H1 (cell line): ENCODE results near the gene POLR2L. TPM values are rescaled to one million over a fixed set of nuclear protein-coding genes. Genes with fewer than 3 reads are reported as not detected.

Source experiments
- CTCF ChIA-PET: fragments of 300-600 bp; sonication (Branson Sonifier 250); formaldehyde crosslinking; loops from one replicate; lab custom pipeline; 2021; ENCODE audit not compliant: partially characterized antibody; lab: Charles Lee
- POLR2A ChIA-PET: fragments of 300-600 bp; sonication (Branson Sonifier 250); formaldehyde crosslinking; loops from one replicate; lab custom pipeline; 2021; ENCODE audit warnings: inconsistent platforms; ENCODE audit not compliant: partially characterized antibody; lab: Charles Lee
- DNase-seq, 2 experiments: peaks; one replicate each; pipeline versions ENCODE4 v3.0.0 to v3.0.0-alpha.2; 2010 to 2022; ENCODE audit warnings: low spot score in 2 of 2, low read depth in 1 of 2, mixed read lengths in 1 of 2
- FAIRE-seq: peaks from 2 replicates; lab custom pipeline; 2011; peaks lifted over from hg19 to GRCh38; lab: Jason Lieb, UNC
- H2AFZ ChIP-seq: 2 replicates; pipeline ENCODE4 v1.8.1; 2012; ENCODE audit warnings: low read length, inconsistent platforms
- H2AK5ac ChIP-seq: 2 replicates; pipeline ENCODE4 v1.6.1; 2013; ENCODE audit warnings: low read depth, low read length
- H2BK120ac ChIP-seq: replicated peaks from 2 replicates; pipeline ENCODE3; 2013; ENCODE audit warnings: low read depth, low read length, inconsistent platforms
- H2BK12ac ChIP-seq: 2 replicates; pipeline ENCODE4 v1.6.1; 2013; ENCODE audit warnings: low read depth, low read length
- H2BK15ac ChIP-seq: 2 replicates; pipeline ENCODE4 v1.6.1; 2013; ENCODE audit warnings: low read length
- H2BK20ac ChIP-seq: 2 replicates; pipeline ENCODE4 v1.6.1; 2013; ENCODE audit warnings: low read length
- H2BK5ac ChIP-seq: 2 replicates; pipeline ENCODE4 v1.6.1; 2013; ENCODE audit warnings: low read depth, low read length
- H3K14ac ChIP-seq: 2 replicates; pipeline ENCODE4 v1.6.1; 2013; ENCODE audit warnings: inconsistent platforms; ENCODE audit not compliant: insufficient read length
- H3K18ac ChIP-seq: 2 replicates; pipeline ENCODE4 v1.6.1; 2013; ENCODE audit warnings: low read length; ENCODE audit errors: extremely low read depth
- H3K23ac ChIP-seq: 2 replicates; pipeline ENCODE4 v1.6.1; 2013; ENCODE audit warnings: inconsistent platforms; ENCODE audit not compliant: insufficient read length
- H3K23me2 ChIP-seq: 2 replicates; pipeline ENCODE4 v1.6.1; 2013; ENCODE audit warnings: low read depth, low read length
- H3K27ac ChIP-seq: 2 replicates; pipeline ENCODE4 v1.6.1; 2011; ENCODE audit warnings: low read depth, low read length, inconsistent platforms
- H3K27me3 ChIP-seq, 4 experiments: replicated peaks in 1 of 4; 1 replicate in 1 of 4; 2 replicates in 3 of 4; pipeline versions ENCODE4 v1.6.1 to v1.8.1; 2011 to 2013; ENCODE audit warnings: low read length in 3 of 4, mild to moderate bottlenecking in 3 of 4, inconsistent platforms in 2 of 4, mixed read lengths in 2 of 4, moderate library complexity in 1 of 4; ENCODE audit not compliant: control insufficient read depth in 3 of 4, insufficient read depth in 3 of 4; ENCODE audit errors: extremely low read depth in 1 of 4
- H3K36me3 ChIP-seq, 4 experiments: 2 replicates each; pipeline versions ENCODE4 v1.6.1 to v1.8.1; 2011 to 2013; ENCODE audit warnings: mild to moderate bottlenecking in 4 of 4, low read length in 3 of 4, moderate library complexity in 2 of 4, control low read depth in 1 of 4, inconsistent platforms in 1 of 4; ENCODE audit not compliant: insufficient read depth in 4 of 4, control insufficient read depth in 2 of 4
- H3K4ac ChIP-seq: replicated peaks from 2 replicates; pipeline ENCODE3; 2013; ENCODE audit warnings: low read length, low read depth, mixed read lengths, inconsistent platforms; ENCODE audit not compliant: insufficient read length
- H3K4me1 ChIP-seq, 4 experiments: replicated peaks in 1 of 4; 1 replicate in 1 of 4; 2 replicates in 3 of 4; pipeline versions ENCODE4 v1.6.1 to v1.8.1; 2011 to 2013; ENCODE audit warnings: low read length in 3 of 4, inconsistent platforms in 2 of 4, mixed read lengths in 1 of 4; ENCODE audit not compliant: insufficient read depth in 4 of 4, control insufficient read depth in 3 of 4
- H3K4me2 ChIP-seq, 2 experiments: 2 replicates each; pipeline versions ENCODE4 v1.6.1 to v1.8.1; 2011 to 2013; ENCODE audit warnings: low read depth in 2 of 2, low read length in 2 of 2, control low read depth in 1 of 2, inconsistent platforms in 1 of 2, mild to moderate bottlenecking in 1 of 2; ENCODE audit not compliant: insufficient read depth in 1 of 2
- H3K4me3 ChIP-seq, 4 experiments: fragments of 200-600, 300-600 bp in 1 of 4; sonication (generic), shearing (Covaris generic), sonication (Bioruptor Twin) in 1 of 4; 2 replicates each; pipeline versions ENCODE4 v1.5.1 to v1.8.1; 2011 to 2016; ENCODE audit warnings: low read length in 4 of 4, low read depth in 3 of 4, control low read depth in 2 of 4, inconsistent platforms in 2 of 4, mild to moderate bottlenecking in 2 of 4, mixed read lengths in 1 of 4, moderate library complexity in 1 of 4; ENCODE audit not compliant: insufficient read depth in 2 of 4; ENCODE audit errors: extremely low read depth in 1 of 4
- H3K56ac ChIP-seq: replicated peaks from 2 replicates; pipeline ENCODE3; 2013; ENCODE audit warnings: low read depth, mild to moderate bottlenecking, mixed read lengths, low read length, inconsistent platforms; ENCODE audit not compliant: insufficient read length
- H3K79me1 ChIP-seq: 2 replicates; pipeline ENCODE4 v1.6.1; 2013; ENCODE audit warnings: low read depth, low read length, control low read depth
- H3K79me2 ChIP-seq, 2 experiments: 2 replicates each; pipeline versions ENCODE4 v1.6.1 to v1.8.1; 2012 to 2013; ENCODE audit warnings: low read length in 2 of 2, mild to moderate bottlenecking in 2 of 2, inconsistent platforms in 1 of 2; ENCODE audit not compliant: insufficient read depth in 2 of 2, control insufficient read depth in 1 of 2
- H3K9ac ChIP-seq, 4 experiments: replicated peaks in 1 of 4; 1 replicate in 1 of 4; 2 replicates in 3 of 4; pipeline versions ENCODE4 v1.6.1 to v1.8.1; 2011 to 2013; ENCODE audit warnings: low read depth in 3 of 4, low read length in 3 of 4, control low read depth in 2 of 4, mild to moderate bottlenecking in 2 of 4, moderate library complexity in 2 of 4, inconsistent platforms in 1 of 4; ENCODE audit errors: extremely low read depth in 1 of 4
- H3K9me3 ChIP-seq, 2 experiments: 2 replicates each; pipeline versions ENCODE4 v1.6.1 to v1.8.1; 2012 to 2013; ENCODE audit warnings: mild to moderate bottlenecking in 2 of 2, moderate library complexity in 2 of 2, control low read depth in 1 of 2, inconsistent platforms in 1 of 2, low read depth in 1 of 2, low read length in 1 of 2, mixed read lengths in 1 of 2; ENCODE audit not compliant: insufficient read depth in 2 of 2
- H4K20me1 ChIP-seq, 2 experiments: replicated peaks in 1 of 2; 2 replicates each; pipeline versions ENCODE3 to v1.8.1; 2011 to 2013; ENCODE audit warnings: inconsistent platforms in 2 of 2, low read length in 2 of 2, mild to moderate bottlenecking in 1 of 2; ENCODE audit not compliant: insufficient read depth in 2 of 2, control insufficient read depth in 1 of 2
- H4K5ac ChIP-seq: 2 replicates; pipeline ENCODE4 v1.6.1; 2013; ENCODE audit warnings: low read length, low read depth, mixed read lengths, inconsistent platforms; ENCODE audit not compliant: insufficient read length
- H4K8ac ChIP-seq: 2 replicates; pipeline ENCODE4 v1.8.0; 2013; ENCODE audit warnings: mild to moderate bottlenecking, moderate library complexity, low read length, inconsistent platforms; ENCODE audit not compliant: insufficient read depth; ENCODE audit errors: extremely low read depth
- H4K91ac ChIP-seq: replicated peaks from 2 replicates; pipeline ENCODE3; 2013; ENCODE audit warnings: low read length, mixed read lengths, inconsistent platforms; ENCODE audit not compliant: insufficient read length
- JUN ChIP-seq: IDR thresholded peaks from 2 replicates; pipeline ENCODE4 v1.6.1; 2011; ENCODE audit warnings: low read depth, mild to moderate bottlenecking, improper control_type of control experiment, low read length
- KDM5A ChIP-seq: fragments of 200-600 bp; IDR thresholded peaks from 2 replicates; pipeline ENCODE4 v1.7.1; 2012; ENCODE audit warnings: mild to moderate bottlenecking, low read length, inconsistent platforms, mixed read lengths
- POLR2A ChIP-seq, 2 experiments: IDR thresholded peaks; 1 replicate in 1 of 2; 2 replicates in 1 of 2; pipeline ENCODE4 v1.6.1; 2011; ENCODE audit warnings: low read depth in 2 of 2, low read length in 2 of 2, mild to moderate bottlenecking in 2 of 2; ENCODE audit errors: control extremely low read depth in 1 of 2
- POU5F1 ChIP-seq: IDR thresholded peaks from 2 replicates; pipeline ENCODE4 v1.6.1; 2011; ENCODE audit warnings: low read depth, mild to moderate bottlenecking, low read length, moderate library complexity
- RFX5 ChIP-seq: IDR thresholded peaks from 2 replicates; pipeline ENCODE4 v1.6.1; 2011; ENCODE audit warnings: low read depth, low read length, improper control_type of control experiment, borderline replicate concordance
- SP4 ChIP-seq: IDR thresholded peaks from 2 replicates; pipeline ENCODE4 v1.6.1; 2012; ENCODE audit warnings: low read length, inconsistent platforms
- WGBS, 2 experiments: shearing (Covaris generic) in 1 of 2; methylation state at CpG; one replicate each; pipeline versions ENCODE4 v1.1.6 to v1.1.7; 2013 to 2015; ENCODE audit warnings: low lambda C conversion rate in 2 of 2, mixed read lengths in 2 of 2, inconsistent platforms in 1 of 2, low coverage in 1 of 2, missing lambda C conversion rate in 1 of 2; ENCODE audit not compliant: insufficient replicate concordance in 2 of 2, insufficient coverage in 1 of 2, insufficient read length in 1 of 2; ENCODE audit errors: extremely low coverage in 1 of 2, missing lambda C conversion rate in 1 of 2; 5-methylcytosine and 5-hydroxymethylcytosine counted together
- polyA plus RNA-seq, 7 experiments: library from polyadenylated mRNA; depleted of rRNA in 3 of 7; stranded (reverse) in 5 of 7; unstranded in 2 of 7; fragments of >200 nt in 5 of 7; fragments of 200-250 nt in 2 of 7; gene quantifications; 1 replicate in 5 of 7; 2 replicates in 1 of 7; 4 replicates in 1 of 7; pipeline versions ENCODE4 v1.2.1 to v1.2.3, GENCODE V29; 2011 to 2013; ENCODE audit warnings: missing spikeins in 2 of 7, mixed read lengths in 2 of 7
- total RNA-seq: library from RNA; stranded (reverse); fragmentation: NEBNext Ultra II Directional; extraction: Animal tissue kit (Norgen Biotek cat#: 25700); gene quantifications from 2 replicates; pipeline ENCODE4 v1.2.1, GENCODE V29; 2021

Gene POLR2L
- total and polyA plus RNA-seq, 2 of the 8 experiments (the other 6 are each of a cell fraction or from before 2014, with no cell fraction given), result 140 to 151 TPM

DNA sequence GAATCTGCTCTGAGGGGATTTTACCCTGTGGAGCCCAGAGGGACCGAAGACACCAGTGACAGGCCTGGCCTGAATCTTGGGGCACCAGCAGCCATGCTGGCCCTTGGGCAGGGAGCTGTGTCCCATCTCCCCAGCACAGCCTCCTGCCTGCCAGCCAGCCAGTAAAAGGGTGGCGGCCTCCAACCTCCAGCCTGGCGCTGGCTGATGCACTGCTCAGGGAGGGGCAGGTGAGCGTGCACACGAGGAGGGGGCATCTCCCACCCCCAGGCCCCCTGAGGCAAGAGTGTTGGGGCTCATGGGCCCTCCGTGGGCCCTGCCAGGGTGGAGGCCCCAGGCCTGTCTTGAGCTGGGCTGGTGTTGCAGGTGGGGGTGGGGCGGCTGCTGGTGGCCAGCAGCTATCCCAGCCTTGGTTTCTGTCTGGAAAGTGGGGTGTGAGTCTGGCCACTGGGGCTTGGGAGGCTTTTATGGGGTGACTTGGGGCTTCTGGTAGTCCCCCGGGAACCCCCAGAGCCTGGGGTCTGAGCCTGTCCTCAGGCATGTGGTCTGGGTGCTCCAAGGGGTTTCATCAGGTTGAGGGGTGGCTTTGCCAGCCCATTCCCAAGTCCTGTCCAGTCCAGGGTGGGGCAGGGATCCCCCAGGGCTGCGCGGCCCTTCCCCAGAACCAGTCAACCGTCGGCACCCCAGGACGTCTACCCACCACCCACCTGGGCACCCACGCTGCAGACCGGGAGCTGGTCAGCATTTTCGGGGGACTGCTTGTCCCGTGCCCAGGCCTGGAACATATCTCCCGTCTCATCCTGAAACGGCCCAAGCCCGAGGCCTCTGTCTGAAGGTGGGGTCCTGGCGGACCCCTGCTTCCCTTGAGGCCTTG, 18.1 kb upstream of the POLR2L start:
- H3K9me3 ChIP-seq, result no peaks in the 10 kb centered on the region
- no peak overlapping the region for H3K56ac ChIP-seq
- CTCF ChIA-PET, result interaction anchor here (0.8 to 10.5 kb wide), 8 partner anchors 9 to 191 kb away, joined by 3 to 74 read pairs (median 3); partner anchors contain the start of gene TSPAN4
- H2BK20ac ChIP-seq, result no peak overlapping the region
- H2AK5ac ChIP-seq, result no peak overlapping the region
- no peak overlapping the region for H3K23ac ChIP-seq
- no peak overlapping the region for H2AFZ ChIP-seq
- H3K79me2 ChIP-seq, result no peaks in the 10 kb centered on the region
- peaks cover 0 to 33% (median 30%) of the 10 kb centered on the region in 4 experiments; a peak in 6 of 7 replicates for H3K4me1 ChIP-seq
- peaks cover 3% of the 10 kb centered on the region for H3K79me1 ChIP-seq
- H2BK5ac ChIP-seq, result no peak overlapping the region
- no peak overlapping the region for H2BK15ac ChIP-seq
- H3K14ac ChIP-seq, result no peak overlapping the region
- no peak overlapping the region for H3K4ac ChIP-seq
- H4K91ac ChIP-seq, result no peak overlapping the region
- H4K5ac ChIP-seq, result no peak overlapping the region
- peak overlapping the region; percentile 68 for H4K8ac ChIP-seq
- POLR2A ChIA-PET, result interaction anchor here (0.8 to 13.8 kb wide), 17 partner anchors 8 to 199 kb away, joined by 3 to 234 read pairs (median 4); partner anchors contain the start of genes CD151, POLR2L and TSPAN4
- no peak overlapping the region for H3K9ac ChIP-seq
- peaks cover 0 to 2% (median 0%) of the 10 kb centered on the region in 4 experiments; a peak in 2 of 7 replicates for H3K27me3 ChIP-seq
- no peak for FAIRE-seq
- no peak overlapping the region for H3K4me3 ChIP-seq
- DNase-seq, result no peak
- H2BK12ac ChIP-seq, result no peak overlapping the region
- H3K36me3 ChIP-seq, result no peaks in the 10 kb centered on the region; a peak in 1 of 8 replicates
- TF ChIP-seq POLR2A (IDR thresholded peaks at IDR 0.05; ENCODE audit: control extremely low read depth in 1 of 2, low read depth in 2 of 2, low read length in 2 of 2) (0 out of 3 replicates have a peak, but pooled peaks of 1 of the 2 experiments have one; percentile 34), RFX5 (no peak), KDM5A (no peak), JUN (no peak), POU5F1 (no peak), SP4 (no peak)
- H3K4me2 ChIP-seq, result no peak overlapping the region
- peaks cover 12 to 53% of the 10 kb centered on the region in 2 experiments for H4K20me1 ChIP-seq
- H3K27ac ChIP-seq, result no peak overlapping the region
- no peak overlapping the region for H3K18ac ChIP-seq
- no peak overlapping the region for H2BK120ac ChIP-seq
- WGBS, 2 experiments, result 88% methylated on average over 21 of the region's 21 CpGs; no CpG with 5 or more reads in 1 of the 2 experiments
- H3K23me2 ChIP-seq, result no peaks in the 10 kb centered on the region
